GM19324 (cell line): Measurements from ENCODE around the gene YAP1.
"Not testable (repeated sequence)": the region's sequence is repeated elsewhere in the genome, so short reads cannot be mapped to it uniquely, and the experiment has no call there.

Experiments
- ATAC-seq: cut with Tn5 transposase; IDR thresholded peaks from one replicate; pipeline ENCODE4 v1.9.1; 2021; ENCODE audit warnings: mild to moderate bottlenecking, moderate library complexity; ENCODE audit not compliant: unreplicated experiment, low FRiP score

The YAP1 gene

DNA sequence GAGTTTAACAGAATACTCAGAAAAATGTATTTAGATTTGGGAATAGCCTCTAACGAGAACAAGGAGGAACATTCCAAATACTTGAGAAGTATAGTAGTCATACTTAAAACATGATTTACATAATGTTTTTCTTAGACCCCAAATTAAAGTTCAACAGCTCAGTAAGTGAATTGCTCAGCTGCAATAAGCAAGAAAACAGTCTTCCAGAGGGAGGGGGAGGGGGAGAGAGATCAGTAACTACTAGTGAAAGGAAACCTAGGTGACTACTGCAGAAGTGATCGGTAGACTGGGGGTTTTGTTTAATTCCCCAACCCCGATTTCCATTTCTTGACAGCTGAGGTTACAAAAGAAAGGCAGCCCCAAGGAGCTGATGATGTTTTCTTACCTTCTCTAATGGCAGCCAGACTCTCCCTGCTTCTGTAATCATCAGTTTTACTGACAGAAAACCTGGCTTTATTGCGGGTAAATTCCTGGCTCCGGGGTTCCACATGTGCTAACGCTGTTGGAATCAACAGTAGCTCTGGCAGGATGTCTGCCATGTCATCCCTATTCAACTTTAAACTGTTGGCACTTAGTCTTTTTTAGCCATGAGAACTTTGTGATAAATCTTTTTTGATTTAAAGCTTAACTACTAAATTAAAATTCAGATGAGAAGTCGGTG lies 124.7 kb downstream of the YAP1 start:
- no peak for ATAC-seq

DNA sequence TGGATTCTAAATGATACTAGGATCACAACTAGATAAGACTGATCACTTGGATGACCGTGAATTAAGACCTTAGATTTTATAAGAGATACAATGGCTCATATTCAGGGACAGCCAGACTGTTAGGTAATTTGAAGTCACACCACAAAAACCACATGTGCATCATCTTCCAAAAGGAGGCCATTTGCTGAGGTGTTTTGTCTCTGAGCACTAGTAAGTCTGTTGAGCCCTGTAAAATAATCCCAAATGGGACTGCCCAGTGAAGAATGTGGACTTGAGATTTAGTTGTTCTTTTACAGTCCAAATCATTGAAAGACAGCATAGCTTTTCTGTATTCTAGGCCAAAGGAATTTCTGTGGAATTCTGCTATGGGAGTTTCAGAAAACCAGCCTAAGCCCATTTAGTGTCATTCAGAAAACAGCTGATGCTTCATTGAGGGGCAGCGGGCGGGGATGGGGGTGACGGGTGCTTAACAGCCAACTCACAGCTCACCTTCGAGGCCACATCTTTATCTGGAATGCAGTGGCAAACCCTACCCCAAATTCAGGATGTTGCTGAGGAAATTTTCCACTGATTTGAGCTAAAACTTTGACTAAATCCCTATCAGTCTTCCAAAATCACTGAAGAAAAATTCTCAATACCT lies 127.0 kb downstream of the YAP1 start:
- no peak for ATAC-seq

DNA sequence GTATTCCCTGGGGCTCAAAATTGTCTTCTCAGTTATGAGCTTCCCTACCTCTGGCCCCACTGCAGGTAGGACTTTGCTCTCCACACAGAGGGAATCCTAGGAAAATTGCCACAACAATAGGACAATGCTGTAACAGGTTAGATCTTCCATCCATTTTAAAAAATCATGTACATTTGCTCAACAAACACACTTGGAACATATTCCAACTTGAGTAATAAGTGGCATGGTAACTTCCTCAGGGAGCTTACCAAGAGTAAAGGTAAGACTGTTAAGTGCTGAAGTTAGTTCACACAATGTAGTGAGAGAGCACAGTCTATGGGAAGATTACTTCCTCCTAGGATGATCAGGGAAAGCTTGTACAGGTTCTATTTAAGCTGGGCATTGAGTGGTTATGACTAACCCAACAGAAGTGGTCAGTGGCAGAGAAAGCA lies 128.2 kb downstream of the YAP1 start:
- no peak for ATAC-seq

DNA sequence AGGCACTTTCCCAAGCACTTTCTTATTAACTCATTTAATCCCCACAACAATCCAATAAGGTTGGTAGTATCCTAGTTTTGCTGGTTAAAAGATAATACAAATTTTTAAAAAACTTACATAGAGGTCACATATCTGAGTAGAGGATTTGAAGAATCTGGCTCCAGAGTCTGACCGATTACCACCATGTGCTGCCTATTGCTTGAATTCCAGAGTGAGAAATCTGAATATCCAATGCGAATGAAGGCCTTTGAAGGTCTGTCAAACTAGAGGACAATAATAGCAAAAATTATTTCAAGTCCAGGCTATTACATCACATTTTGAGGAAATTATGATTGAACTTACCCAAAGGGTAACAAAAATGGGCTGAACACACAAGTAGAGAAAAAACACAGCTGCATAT lies 129.2 kb downstream of the YAP1 start:
- no peak for ATAC-seq

DNA sequence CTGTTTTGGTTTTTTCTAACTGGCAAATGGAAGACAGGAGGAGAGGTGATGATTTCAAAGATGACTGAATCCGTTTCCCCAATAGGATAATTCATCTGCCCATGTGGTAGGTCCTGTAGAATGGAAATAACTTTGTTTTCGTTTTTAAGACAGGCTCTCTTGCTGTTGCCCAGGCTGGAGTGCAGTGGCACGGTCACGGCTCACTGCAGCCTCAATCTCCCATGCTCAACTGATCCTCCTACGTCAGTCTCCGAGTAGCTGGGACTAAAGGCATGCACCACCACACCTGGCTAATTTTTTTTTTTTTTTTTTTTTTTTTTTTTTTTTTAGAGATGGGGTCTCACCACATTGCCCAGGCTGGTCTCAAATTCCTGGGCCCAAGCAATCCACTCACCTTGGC lies 129.7 kb downstream of the YAP1 start:
- ATAC-seq: no peak

DNA sequence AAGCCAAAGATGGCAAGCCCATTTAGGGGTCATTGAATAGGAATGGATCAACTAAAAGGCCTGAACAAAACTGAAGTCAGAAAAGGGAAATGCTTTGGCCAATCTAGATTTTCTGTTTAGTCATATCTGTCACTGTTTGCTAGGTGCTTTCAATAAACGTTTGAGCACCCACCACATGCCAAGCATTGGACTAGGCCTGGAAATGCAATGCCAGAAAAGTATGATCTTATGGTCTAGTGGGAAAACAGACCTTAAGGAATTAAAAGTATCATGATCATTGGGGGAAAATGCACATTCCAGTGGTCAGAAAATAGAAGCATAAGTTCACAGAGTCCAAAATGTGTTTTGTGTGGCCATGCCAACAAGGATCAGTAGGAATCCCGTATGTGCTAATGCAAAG lies 130.3 kb downstream of the YAP1 start:
- ATAC-seq: no peak

DNA sequence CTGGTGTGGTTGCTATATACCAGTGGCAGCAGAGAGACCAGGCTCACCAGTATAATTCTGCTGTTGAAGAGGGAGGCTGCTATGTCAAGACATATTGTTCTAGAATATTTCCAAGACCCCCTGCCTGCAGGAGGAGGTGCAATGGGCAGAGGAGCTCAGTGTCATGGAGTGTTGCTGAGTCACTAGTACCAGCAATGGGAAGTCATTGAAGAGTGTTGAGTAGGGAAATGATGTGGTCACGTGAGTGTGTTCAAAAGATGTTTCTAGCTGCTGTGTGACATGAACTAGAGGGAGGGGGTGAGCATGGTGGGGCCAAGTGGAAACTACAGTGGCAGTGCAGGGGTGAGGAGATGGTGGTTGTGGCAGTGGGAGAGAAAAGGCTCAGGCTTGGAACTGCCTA lies 130.8 kb downstream of the YAP1 start:
- no peak for ATAC-seq

DNA sequence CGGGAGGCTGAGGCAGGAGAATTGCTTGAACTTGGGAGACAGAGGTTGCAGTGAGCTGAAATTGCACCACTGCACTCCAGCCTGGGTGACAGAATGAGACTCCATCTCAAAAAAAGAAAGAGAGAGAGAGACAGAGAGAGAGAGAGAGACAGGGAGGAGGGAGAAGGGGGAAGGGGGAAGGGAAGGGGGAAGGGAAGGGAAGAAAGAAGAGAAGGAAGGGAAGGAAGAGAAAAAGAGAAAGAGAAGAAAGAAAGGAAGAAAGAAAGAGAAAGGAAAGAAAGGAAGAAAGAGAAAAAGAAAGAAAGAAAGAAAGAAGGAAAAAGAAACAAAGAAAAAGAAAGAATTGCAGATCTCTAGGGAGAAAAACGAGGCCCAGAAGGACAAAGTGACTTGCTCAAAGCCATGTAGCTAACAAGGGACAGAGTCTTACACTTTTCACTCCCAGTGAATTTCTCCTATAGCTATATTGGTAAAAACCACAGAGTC lies 133.2 kb downstream of the YAP1 start:
- no peak for ATAC-seq

DNA sequence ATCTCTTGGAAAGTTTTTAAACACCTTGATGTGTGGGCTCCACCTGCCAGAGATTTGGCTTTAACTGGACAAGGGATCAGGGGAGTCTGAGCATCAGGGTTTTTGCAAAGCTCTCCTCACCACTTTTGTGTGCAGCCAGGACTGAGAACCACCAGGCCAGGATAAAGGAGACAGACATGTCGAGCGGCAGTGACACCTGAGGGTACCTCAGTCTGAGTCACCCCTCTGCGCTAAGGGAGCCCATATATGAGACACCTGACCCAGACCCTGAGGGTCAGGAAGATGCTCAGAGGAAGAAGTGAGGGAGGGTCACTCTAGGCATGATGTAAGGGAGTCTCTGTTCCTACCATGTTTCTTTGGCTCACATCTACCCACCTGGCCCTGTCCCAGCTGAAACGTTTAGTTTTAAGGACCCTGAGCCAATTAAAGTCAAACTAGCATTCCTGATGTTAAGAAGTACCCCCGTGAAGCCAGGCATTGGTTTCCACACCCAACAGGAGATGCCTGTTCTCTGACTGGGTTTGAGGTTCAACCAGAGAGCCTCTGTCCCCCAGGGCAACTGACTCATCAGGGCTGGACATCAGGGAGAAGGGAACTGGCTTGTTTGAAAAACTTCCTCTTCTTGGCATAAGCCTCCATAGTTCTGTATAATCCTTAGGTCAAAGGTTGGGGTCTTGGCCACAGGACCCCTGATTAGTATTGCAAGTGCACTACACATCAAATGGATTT lies 134.6 kb downstream of the YAP1 start:
- no peak for ATAC-seq

DNA sequence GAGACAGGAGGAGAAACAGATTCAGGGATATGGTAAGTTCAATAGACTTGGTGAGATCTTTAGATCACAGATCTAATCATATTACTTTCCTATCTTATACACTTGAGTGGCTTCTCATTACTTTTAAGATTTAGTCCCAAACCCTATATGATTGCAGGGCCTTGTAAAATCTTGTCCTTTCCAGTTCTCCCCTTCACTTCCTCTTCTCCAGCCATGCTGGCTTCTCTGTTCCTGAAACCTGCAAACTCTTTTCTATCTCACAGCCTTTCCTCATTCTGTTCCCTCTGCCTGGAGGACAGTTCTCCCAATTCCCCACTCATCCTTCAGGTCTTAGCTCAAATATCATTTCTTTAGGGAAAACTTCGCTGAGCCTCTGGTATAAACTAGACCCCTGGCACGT lies 141.2 kb downstream of the YAP1 start:
- ATAC-seq: no peak

DNA sequence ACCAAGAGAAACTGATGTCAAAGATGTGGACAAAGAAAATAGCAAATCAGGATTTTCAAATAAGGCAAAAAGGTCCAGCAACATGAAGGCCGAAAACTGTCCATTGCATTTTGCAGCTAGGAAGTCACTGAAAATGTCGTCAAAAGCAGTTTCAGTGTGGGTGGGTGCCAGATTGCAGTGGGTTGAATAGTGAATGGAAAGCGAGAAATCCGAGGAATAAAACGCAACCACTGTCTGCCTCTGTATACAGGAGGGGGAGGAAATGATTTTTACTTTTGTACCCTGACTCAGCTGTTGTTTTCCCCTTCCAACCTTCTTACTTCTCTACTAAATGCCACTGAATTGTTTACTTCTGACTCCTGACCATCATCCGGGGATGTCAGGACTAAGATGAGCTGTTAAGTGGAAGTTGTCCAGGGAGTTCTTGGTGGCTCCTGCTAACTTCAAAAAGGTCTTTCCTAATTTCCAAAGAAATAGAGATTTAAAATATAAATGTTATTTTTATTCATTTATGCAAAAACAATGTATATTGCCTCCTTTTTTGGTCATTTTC lies 142.2 kb downstream of the YAP1 start:
- ATAC-seq: no peak

DNA sequence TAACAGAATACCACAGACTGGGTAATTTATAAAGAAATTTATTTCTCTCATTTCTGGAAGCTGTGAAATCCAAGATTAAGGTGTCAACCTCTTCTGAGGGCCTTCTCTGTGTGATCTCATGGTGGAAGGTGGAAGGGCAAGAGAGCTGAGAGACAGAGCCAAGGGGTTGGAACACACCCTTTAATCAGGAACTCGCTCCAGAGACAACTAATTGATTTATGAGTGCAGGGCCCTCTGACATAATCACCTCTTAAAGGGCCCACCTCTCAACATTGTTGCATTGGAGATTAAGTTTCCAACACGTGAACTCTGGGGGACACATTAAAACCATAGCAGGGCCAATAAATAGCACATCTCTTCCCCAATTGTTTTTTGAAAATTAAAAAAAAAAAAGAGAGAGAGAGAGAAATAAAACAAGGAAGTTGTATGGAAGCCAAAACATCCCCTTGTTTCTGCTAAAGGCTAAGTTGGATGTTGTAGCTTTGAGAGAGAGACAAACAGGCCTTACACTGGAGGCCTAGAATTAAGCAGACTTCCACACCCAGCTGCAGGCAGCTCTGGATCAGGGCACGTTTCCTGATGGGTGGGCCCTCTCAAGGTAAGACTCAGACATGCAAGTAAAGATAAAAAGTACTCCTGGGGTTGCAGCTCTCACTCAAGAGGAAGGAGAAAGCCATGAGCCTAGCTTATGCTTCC lies 142.9 kb downstream of the YAP1 start:
- no peak for ATAC-seq

DNA sequence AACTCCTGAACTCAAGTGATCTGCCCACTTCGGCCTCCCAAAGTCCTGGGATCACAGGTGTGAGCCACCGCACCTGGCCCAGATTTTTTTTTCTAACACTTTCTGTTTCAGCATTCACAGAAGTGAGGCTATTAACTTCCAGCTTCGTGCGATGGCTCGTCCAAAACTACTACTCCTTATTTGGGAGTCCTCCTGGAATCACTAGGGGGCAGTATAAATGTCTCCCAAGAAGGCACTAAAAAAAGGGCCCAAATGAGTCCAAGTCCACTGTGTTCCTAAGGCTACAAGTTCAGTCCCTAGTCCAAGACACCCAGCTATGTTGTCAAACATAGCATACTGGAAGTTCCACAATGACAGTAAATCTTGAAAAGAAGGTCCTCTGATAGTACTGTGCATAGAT lies 143.8 kb downstream of the YAP1 start:
- ATAC-seq: no peak

DNA sequence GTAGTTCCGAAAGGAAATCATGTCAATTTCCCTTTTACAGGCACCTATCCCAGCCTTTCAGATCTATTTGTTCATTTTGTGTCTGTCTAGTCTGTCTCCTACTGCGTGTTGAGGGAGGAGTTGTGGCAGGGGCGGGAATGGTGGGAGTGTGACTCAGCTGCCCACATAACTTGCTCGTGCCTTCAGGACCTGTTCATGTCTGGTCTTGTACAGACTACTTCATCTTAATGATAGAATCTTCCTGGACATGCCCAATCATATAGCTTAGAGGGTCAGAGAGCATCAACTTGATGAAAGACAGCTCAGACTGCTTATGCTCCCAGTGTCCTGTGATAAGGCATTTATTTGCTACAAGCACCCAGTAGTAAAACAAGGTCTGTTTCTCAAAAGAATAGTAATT lies 146.0 kb downstream of the YAP1 start:
- ATAC-seq: no peak

DNA sequence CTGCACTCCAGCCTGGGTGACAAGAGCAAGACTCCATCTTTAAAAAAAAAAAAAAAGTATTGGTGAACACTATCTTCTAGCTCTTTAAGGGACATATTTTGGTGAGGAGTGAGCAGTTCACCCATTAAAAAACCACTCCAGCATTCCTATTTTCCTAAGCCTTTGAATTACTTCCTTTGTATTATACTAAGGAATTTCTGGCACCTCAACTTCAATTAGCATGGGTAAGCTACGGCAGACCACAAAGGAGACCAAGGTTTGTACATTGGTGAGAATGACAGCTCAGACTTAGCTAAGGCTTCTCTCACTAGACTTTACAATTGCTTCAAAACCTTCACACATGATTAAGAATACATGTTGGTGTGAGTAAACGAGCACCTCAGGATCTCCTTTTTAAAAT lies 150.0 kb downstream of the YAP1 start:
- ATAC-seq: no peak

DNA sequence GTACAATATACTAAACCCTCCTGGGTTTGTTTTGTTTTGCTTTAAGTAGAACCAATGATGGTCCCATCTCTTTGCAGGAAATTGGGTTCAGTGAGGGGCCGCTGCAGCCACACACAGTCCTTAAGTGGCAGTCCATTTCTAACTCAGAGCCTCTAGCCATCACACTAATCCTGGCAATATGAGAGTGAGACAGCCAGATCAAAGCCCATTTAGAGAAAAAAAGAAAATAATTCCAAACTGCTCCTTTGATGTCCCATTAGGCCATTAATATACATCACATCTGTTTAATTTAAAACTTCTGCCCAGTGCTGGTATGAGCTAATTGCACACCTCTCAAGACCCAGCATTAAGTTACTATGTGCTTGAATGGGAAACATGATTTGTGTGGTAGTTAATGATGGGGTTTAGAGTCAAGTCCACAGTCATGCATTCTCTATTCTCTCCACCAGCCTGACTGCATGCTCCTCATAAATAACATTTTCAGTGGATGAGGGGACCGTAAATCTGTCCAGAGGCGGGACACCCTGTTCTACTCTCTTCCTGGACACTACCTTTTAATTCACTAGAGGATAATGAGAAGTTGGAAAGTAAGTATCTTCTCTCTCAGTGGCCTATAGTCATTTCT lies 153.2 kb downstream of the YAP1 start:
- ATAC-seq: no peak

DNA sequence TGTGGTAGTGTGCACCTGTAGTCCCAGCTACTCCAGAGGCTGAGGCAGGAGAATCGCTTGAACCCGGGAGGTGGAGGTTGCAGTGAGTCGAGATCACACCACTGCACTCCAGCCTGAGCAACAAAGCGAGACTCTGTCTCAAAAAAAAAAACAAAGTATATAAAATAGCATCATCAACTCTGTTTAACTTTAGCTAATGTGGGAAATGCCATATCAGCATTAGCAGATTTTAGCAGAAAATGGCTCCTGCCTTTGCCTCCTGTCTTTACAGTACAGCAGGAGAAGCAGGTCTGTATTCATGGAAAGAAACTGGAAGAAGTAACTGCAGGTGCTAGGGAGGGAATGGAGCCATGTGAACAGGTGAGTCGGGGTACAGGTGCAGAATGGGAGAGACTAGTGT lies 154.5 kb downstream of the YAP1 start:
- not testable (repeated sequence) for ATAC-seq

DNA sequence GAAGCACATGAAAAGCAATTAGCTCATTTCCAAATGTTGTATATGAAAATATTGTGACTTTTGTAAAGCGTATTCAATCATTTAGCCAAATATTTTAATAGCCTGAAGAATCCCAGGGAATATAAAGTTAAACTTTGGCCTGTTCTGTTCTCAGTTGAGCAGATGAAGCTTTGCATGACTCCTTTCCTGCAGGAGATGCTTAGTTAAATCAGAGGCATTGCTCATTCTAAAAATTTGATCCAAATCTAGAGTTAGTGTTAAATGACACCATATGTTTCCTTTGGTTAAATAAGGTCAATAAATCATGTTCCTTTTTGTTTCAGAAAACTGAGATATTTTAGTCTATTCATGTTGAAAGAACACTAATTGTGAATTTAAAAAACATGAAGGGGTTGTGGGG lies 155.9 kb downstream of the YAP1 start:
- no peak for ATAC-seq

DNA sequence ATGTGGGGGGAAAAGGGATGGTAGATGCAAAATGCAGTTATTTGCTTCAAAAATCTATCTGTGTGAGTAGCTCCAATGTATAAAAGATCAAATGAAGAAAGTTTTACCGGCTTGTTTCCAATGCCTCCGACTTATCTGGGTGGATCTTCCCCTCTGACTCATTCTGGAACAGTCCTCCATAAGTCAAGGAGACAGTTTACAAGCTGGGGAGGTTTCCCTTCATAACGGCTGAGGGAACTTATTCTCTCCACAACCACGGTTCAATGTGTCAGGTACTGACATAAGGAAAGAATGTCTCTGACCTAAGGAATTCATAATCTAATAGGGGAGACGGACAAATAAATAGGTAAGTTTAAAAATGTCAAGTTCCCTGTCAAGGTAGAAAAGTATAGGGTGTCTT lies 157.4 kb downstream of the YAP1 start:
- ATAC-seq: no peak
